IMR-90 (cell line): ENCODE measurements around the gene CMC2. TPM values are rescaled to one million over a fixed set of nuclear protein-coding genes. Genes with fewer than 3 reads are reported as not detected.

Source experiments
- ATAC-seq: fragments of 200-7000 bp; cut with Tn5 transposase; 2 replicates; pipeline ENCODE4 v1.9.1; 2020; ENCODE audit warnings: low read depth, mild to moderate bottlenecking, moderate library complexity
- BruUV-seq: library from RNA; stranded (reverse); fragments of 400-500 nt; replicated peaks from 2 replicates; lab custom pipeline; 2021; lab: Mats Ljungman, UMichigan
- CTCF ChIA-PET: fragments of 300-600 bp; formaldehyde crosslinking; extraction: SDS; loops from one replicate; lab custom pipeline; 2021; ENCODE audit warnings: antibody characterized with exemption; lab: Yijun Ruan, JAX
- POLR2A ChIA-PET: fragments of 300-600 bp; sonication (Branson Sonifier 250); formaldehyde crosslinking; loops from one replicate; lab custom pipeline; 2022; ENCODE audit warnings: antibody characterized with exemption; ENCODE audit not compliant: unreplicated experiment; lab: Charles Lee
- DNase-seq: peaks from one replicate; pipeline ENCODE4 v3.0.0; 2013
- H2AFZ ChIP-seq: replicated peaks from 2 replicates; pipeline ENCODE3; 2013; ENCODE audit warnings: low read length, mild to moderate bottlenecking; ENCODE audit not compliant: poor library complexity
- H2AK5ac ChIP-seq: 2 replicates; pipeline ENCODE4 v1.6.1; 2013; ENCODE audit warnings: low read depth, low read length, inconsistent platforms
- H2AK9ac ChIP-seq: replicated peaks from 2 replicates; pipeline ENCODE3; 2013; ENCODE audit warnings: mild to moderate bottlenecking, low read depth, low read length, moderate library complexity; ENCODE audit not compliant: poor library complexity
- H2BK120ac ChIP-seq: 2 replicates; pipeline ENCODE4 v1.6.1; 2013; ENCODE audit warnings: low read depth, low read length, inconsistent platforms
- H2BK15ac ChIP-seq: 3 replicates; pipeline ENCODE4 v1.6.1; 2013; ENCODE audit warnings: low read depth, low read length, inconsistent platforms
- H2BK20ac ChIP-seq: 2 replicates; pipeline ENCODE4 v1.6.1; 2013; ENCODE audit warnings: low read depth, mild to moderate bottlenecking, inconsistent platforms, low read length, moderate library complexity
- H2BK5ac ChIP-seq: 2 replicates; pipeline ENCODE4 v1.6.1; 2013; ENCODE audit warnings: mild to moderate bottlenecking, low read depth, low read length, inconsistent platforms; ENCODE audit not compliant: poor library complexity, severe bottlenecking
- H3K14ac ChIP-seq: replicated peaks from 2 replicates; pipeline ENCODE4 v1.6.1; 2013; ENCODE audit warnings: low read depth, low read length, inconsistent platforms
- H3K18ac ChIP-seq: 2 replicates; pipeline ENCODE4 v1.6.1; 2013; ENCODE audit warnings: low read depth, low read length, control low read depth
- H3K23ac ChIP-seq: 2 replicates; pipeline ENCODE4 v1.6.1; 2013; ENCODE audit warnings: low read depth, low read length, inconsistent platforms
- H3K27ac ChIP-seq: 2 replicates; pipeline ENCODE4 v1.5.1; 2013; ENCODE audit warnings: mild to moderate bottlenecking, control low read depth, low read length; ENCODE audit not compliant: insufficient read depth
- H3K27me3 ChIP-seq: 2 replicates; pipeline ENCODE4 v1.6.1; 2013; ENCODE audit warnings: low read length; ENCODE audit not compliant: control insufficient read depth, insufficient read depth
- H3K36me3 ChIP-seq: 2 replicates; pipeline ENCODE4 v1.6.1; 2013; ENCODE audit warnings: low read length, mixed read lengths; ENCODE audit not compliant: control insufficient read depth, insufficient read depth
- H3K4ac ChIP-seq: 2 replicates; pipeline ENCODE4 v1.6.1; 2013; ENCODE audit warnings: low read depth, low read length, inconsistent platforms
- H3K4me1 ChIP-seq: 2 replicates; pipeline ENCODE4 v1.6.1; 2013; ENCODE audit warnings: low read length, mixed read lengths; ENCODE audit not compliant: control insufficient read depth, insufficient read depth
- H3K4me2 ChIP-seq: 2 replicates; pipeline ENCODE4 v1.6.1; 2013; ENCODE audit warnings: low read depth, mild to moderate bottlenecking, control low read depth, low read length, moderate library complexity
- H3K4me3 ChIP-seq: 2 replicates; pipeline ENCODE4 v1.5.1; 2013; ENCODE audit warnings: low read depth, mild to moderate bottlenecking, control low read depth, low read length, moderate library complexity; ENCODE audit not compliant: insufficient read depth
- H3K56ac ChIP-seq: 2 replicates; pipeline ENCODE4 v1.6.1; 2013; ENCODE audit warnings: low read length, inconsistent platforms; ENCODE audit not compliant: insufficient read depth; ENCODE audit errors: extremely low read depth
- H3K79me1 ChIP-seq, 2 experiments: 2 replicates each; pipeline ENCODE4 v1.6.1; 2013; ENCODE audit warnings: low read length in 2 of 2, inconsistent platforms in 1 of 2, low read depth in 1 of 2
- H3K9ac ChIP-seq: 2 replicates; pipeline ENCODE4 v1.6.1; 2013; ENCODE audit warnings: low read depth, low read length, control low read depth
- H3K9me1 ChIP-seq: 2 replicates; pipeline ENCODE4 v1.6.1; 2013; ENCODE audit warnings: low read length, inconsistent platforms; ENCODE audit not compliant: insufficient read depth
- H3K9me3 ChIP-seq: 2 replicates; pipeline ENCODE4 v1.6.1; 2013; ENCODE audit warnings: low read length; ENCODE audit not compliant: control insufficient read depth, insufficient read depth
- H4K20me1 ChIP-seq: 2 replicates; pipeline ENCODE4 v1.6.1; 2013; ENCODE audit warnings: low read length, inconsistent platforms; ENCODE audit not compliant: insufficient read depth
- H4K5ac ChIP-seq: 2 replicates; pipeline ENCODE4 v1.6.1; 2013; ENCODE audit warnings: mild to moderate bottlenecking, low read depth, low read length, control low read depth
- H4K8ac ChIP-seq, 2 experiments: 2 replicates each; pipeline ENCODE4 v1.6.1; 2013; ENCODE audit warnings: low read depth in 2 of 2, low read length in 2 of 2, control low read depth in 1 of 2, inconsistent platforms in 1 of 2
- H4K91ac ChIP-seq: 2 replicates; pipeline ENCODE4 v1.6.1; 2013; ENCODE audit warnings: low read depth, low read length, inconsistent platforms; ENCODE audit not compliant: insufficient read depth
- BHLHE40 ChIP-seq: fragments of 150-350 bp; IDR thresholded peaks from 2 replicates; pipeline ENCODE4 v1.6.1; 2016; ENCODE audit warnings: mild to moderate bottlenecking, low read depth, low read length
- CEBPB ChIP-seq: IDR thresholded peaks from 2 replicates; pipeline ENCODE4 v1.6.1; 2012; ENCODE audit warnings: low read depth, low read length, improper control_type of control experiment
- FOS ChIP-seq: fragments of 150-350 bp; IDR thresholded peaks from 2 replicates; pipeline ENCODE4 v1.6.1; 2016; ENCODE audit warnings: low read depth, low read length
- MAFK ChIP-seq: IDR thresholded peaks from 2 replicates; pipeline ENCODE4 v1.6.1; 2012; ENCODE audit warnings: low read depth, low read length, improper control_type of control experiment
- MAZ ChIP-seq: IDR thresholded peaks from 2 replicates; pipeline ENCODE4 v1.6.1; 2012; ENCODE audit warnings: low read depth, mild to moderate bottlenecking, low read length, improper control_type of control experiment, moderate library complexity, borderline replicate concordance
- MXI1 ChIP-seq: IDR thresholded peaks from 2 replicates; pipeline ENCODE4 v1.6.1; 2012; ENCODE audit warnings: low read depth, mild to moderate bottlenecking, low read length, moderate library complexity, borderline replicate concordance
- NFE2L2 ChIP-seq: fragments of 150-350 bp; IDR thresholded peaks from 2 replicates; pipeline ENCODE4 v1.6.1; 2016; ENCODE audit warnings: low read depth, mild to moderate bottlenecking, low read length
- POLR2A ChIP-seq: IDR thresholded peaks from 2 replicates; pipeline ENCODE4 v1.6.1; 2012; ENCODE audit warnings: mild to moderate bottlenecking, low read depth, low read length
- RAD21 ChIP-seq: IDR thresholded peaks from 2 replicates; pipeline ENCODE4 v1.6.1; 2012; ENCODE audit warnings: low read length, improper control_type of control experiment
- RCOR1 ChIP-seq: IDR thresholded peaks from 2 replicates; pipeline ENCODE4 v1.6.1; 2012; ENCODE audit warnings: mild to moderate bottlenecking, low read length, improper control_type of control experiment; ENCODE audit not compliant: insufficient replicate concordance
- RFX5 ChIP-seq: IDR thresholded peaks from 2 replicates; pipeline ENCODE4 v1.8.0; 2012; ENCODE audit warnings: low read depth, mild to moderate bottlenecking, low read length, moderate library complexity
- SMC3 ChIP-seq: fragments of 150-350 bp; IDR thresholded peaks from 2 replicates; pipeline ENCODE4 v1.6.1; 2016; ENCODE audit warnings: low read depth, mild to moderate bottlenecking, antibody characterized with exemption, low read length, moderate library complexity
- WGBS, 2 experiments: methylation state at CpG; one replicate each; pipeline versions ENCODE4 v1.1.5 to v1.1.7; 2013; ENCODE audit warnings: missing lambda C conversion rate in 2 of 2; ENCODE audit not compliant: insufficient read length in 1 of 2; ENCODE audit errors: extremely low coverage in 2 of 2; 5-methylcytosine and 5-hydroxymethylcytosine counted together
- dilution Hi-C: fragments of 300-500 bp; cut with HindIII; formaldehyde crosslinking; loops from one replicate; pipeline ENCODE4 v1.14.3; 2018; ENCODE audit warnings: low sequenced_read_pairs; ENCODE audit not compliant: unreplicated experiment
- in situ Hi-C: fragments of 300-500 bp; cut with MboI; formaldehyde crosslinking; loops from 3 replicates; pipeline ENCODE4 v1.14.3; 2019; ENCODE audit warnings: low sequenced_read_pairs, inconsistent platforms, mixed read lengths
- intact Hi-C: fragments of 100-400 bp; cut with micrococcal nuclease; formaldehyde crosslinking; loops from 2 replicates; pipeline ENCODE4 v1.10.0; 2022
- polyA plus RNA-seq, 3 experiments: library from polyadenylated mRNA; depleted of rRNA; stranded (reverse); fragments of >200 nt; gene quantifications; 2 replicates each; pipeline ENCODE4 v1.2.3, GENCODE V29; 2012; ENCODE audit warnings: low replicate concordance in 1 of 3
- total RNA-seq: library from RNA; depleted of rRNA; stranded (reverse); fragments of >200 nt; gene quantifications from 2 replicates; pipeline ENCODE4 v1.2.3, GENCODE V29; 2012
- TF ChIP-seq, protein P1 (sequence below): fragments of 150-350 bp; IDR thresholded peaks from 2 replicates; pipeline ENCODE4 v1.6.1; 2016; ENCODE audit warnings: low read depth, mild to moderate bottlenecking, low read length, moderate library complexity, borderline replicate concordance
- TF ChIP-seq, protein P2 (sequence below): conservative IDR thresholded peaks from 2 replicates; pipeline ENCODE4 v1.5.1; 2012; ENCODE audit warnings: mild to moderate bottlenecking, low read depth, low read length, improper control_type of control experiment

Gene CMC2
- total and polyA plus RNA-seq, 2 of the 4 experiments (the other 2 are of a cell fraction): 57.0 to 104 TPM

DNA sequence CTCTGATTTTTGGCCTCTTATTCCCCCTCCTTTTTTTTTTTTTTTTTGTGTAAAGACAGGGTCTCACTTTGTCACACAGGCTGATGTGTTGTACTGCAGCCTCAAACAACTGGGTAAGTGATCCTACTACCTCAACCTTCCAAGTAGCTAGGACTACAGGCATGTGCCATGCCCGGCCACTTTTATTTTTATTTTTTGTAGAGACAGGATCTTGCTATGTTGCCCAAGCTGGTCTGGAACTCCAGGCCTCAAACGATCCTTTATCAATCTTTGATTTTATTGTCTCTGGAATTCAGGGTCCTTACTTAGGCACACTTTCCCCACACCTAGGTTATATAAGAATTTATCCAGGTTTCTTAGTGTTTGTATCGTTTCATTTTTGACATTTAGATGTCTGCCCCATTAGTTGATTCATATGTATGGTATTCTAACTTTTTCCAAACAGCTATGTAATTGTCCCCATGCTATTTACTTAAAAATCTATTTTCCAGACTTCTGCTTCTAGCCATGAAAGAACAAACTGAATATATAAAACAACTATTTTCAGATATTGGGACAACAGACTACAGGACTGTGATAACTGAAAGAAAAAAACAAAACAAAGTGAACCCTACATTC is 13.9 kb downstream of the CMC2 start (continued):
- TF ChIP-seq MAFK: no peak

DNA sequence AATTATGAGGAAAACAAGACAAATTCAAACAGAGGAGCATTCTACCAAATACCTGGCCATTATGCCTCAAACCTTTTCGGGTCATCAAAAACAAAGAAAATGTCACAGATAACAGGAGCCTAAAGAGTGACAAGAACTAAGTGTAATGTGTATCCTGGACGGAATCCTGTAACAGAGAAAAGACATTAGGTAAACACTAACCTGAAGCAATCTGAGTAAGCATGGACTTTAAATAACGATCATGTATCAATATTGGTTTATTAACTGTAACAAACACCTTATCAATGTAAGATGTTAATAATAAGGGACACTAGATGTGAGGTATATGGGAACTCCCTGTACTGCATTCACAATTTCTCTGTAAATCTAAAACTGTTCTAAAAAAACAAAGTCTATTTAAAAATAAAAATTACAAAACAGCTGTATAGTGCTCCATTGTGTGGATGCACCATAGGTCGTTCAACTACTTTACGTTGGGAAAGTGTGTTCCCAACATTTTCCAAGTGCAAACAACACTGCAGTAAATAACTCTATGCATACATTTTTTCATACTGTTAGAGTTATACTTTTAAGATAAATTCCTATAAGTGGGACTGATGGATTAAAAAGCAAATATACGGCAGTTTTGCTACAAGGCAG is 14.8 kb downstream of the CMC2 start:
- BruUV-seq: no TSS peak
- H3K9me1 ChIP-seq: no peaks in the 10 kb centered on the region; the same call in 1 of the 2 replicates
- POLR2A ChIA-PET: no interaction called here
- no peak overlapping the region for H2AK9ac ChIP-seq
- ATAC-seq (no peak), DNase-seq (no peak)
- in situ Hi-C loops (no loop called here), dilution Hi-C loops (no loop called here), intact Hi-C loops (no loop called here)
- H4K91ac ChIP-seq: no peak overlapping the region
- H3K4me3 ChIP-seq: no peak overlapping the region
- TF ChIP-seq RCOR1: no peak
- TF ChIP-seq BHLHE40: no peak
- no peak for TF ChIP-seq RAD21
- TF ChIP-seq CEBPB: no peak
- TF ChIP-seq NFE2L2: no peak
- TF ChIP-seq POLR2A: no peak
- TF ChIP-seq SMC3: no peak
- TF ChIP-seq, protein P1, sequence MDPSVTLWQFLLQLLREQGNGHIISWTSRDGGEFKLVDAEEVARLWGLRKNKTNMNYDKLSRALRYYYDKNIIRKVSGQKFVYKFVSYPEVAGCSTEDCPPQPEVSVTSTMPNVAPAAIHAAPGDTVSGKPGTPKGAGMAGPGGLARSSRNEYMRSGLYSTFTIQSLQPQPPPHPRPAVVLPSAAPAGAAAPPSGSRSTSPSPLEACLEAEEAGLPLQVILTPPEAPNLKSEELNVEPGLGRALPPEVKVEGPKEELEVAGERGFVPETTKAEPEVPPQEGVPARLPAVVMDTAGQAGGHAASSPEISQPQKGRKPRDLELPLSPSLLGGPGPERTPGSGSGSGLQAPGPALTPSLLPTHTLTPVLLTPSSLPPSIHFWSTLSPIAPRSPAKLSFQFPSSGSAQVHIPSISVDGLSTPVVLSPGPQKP: no peak
- no peak for TF ChIP-seq RFX5
- no peak for TF ChIP-seq FOS
- no peak for TF ChIP-seq MAZ
- TF ChIP-seq, protein P2, sequence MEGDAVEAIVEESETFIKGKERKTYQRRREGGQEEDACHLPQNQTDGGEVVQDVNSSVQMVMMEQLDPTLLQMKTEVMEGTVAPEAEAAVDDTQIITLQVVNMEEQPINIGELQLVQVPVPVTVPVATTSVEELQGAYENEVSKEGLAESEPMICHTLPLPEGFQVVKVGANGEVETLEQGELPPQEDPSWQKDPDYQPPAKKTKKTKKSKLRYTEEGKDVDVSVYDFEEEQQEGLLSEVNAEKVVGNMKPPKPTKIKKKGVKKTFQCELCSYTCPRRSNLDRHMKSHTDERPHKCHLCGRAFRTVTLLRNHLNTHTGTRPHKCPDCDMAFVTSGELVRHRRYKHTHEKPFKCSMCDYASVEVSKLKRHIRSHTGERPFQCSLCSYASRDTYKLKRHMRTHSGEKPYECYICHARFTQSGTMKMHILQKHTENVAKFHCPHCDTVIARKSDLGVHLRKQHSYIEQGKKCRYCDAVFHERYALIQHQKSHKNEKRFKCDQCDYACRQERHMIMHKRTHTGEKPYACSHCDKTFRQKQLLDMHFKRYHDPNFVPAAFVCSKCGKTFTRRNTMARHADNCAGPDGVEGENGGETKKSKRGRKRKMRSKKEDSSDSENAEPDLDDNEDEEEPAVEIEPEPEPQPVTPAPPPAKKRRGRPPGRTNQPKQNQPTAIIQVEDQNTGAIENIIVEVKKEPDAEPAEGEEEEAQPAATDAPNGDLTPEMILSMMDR: no peak
- no peak for TF ChIP-seq MXI1
- no peak overlapping the region for H3K4ac ChIP-seq
- no CpG with 5 or more reads among the region's 6 CpGs for WGBS, 2 experiments
- no peak overlapping the region for H2BK15ac ChIP-seq
- no peak overlapping the region for H3K56ac ChIP-seq
- no peak overlapping the region for H2BK120ac ChIP-seq
- H4K20me1 ChIP-seq: no peaks in the 10 kb centered on the region
- no peaks in the 10 kb centered on the region; the same call in 1 of the 2 replicates for H3K36me3 ChIP-seq
- H3K79me1 ChIP-seq: peaks cover 33 to 47% of the 10 kb centered on the region in 2 experiments
- H4K5ac ChIP-seq: no peak overlapping the region
- CTCF ChIA-PET: no interaction called here
- H3K9me3 ChIP-seq: no peaks in the 10 kb centered on the region
- H3K27ac ChIP-seq: no peak overlapping the region
- H3K27me3 ChIP-seq: no peaks in the 10 kb centered on the region
- no peak overlapping the region for H3K23ac ChIP-seq
- H3K4me2 ChIP-seq: no peak overlapping the region
- H3K9ac ChIP-seq: no peak overlapping the region
- H3K18ac ChIP-seq: no peak overlapping the region
- H2BK20ac ChIP-seq: no peak overlapping the region
- peak overlapping the region; percentile 29 for H2BK5ac ChIP-seq
- H4K8ac ChIP-seq: no peak overlapping the region
- no peak overlapping the region for H2AFZ ChIP-seq
- peaks cover 9% of the 10 kb centered on the region for H3K4me1 ChIP-seq
- no peak overlapping the region for H2AK5ac ChIP-seq
- H3K14ac ChIP-seq: no peak overlapping the region
